Activated gamma-delta T cell (primary cell): ENCODE measurements around the gene SLC35G6.
"Not testable (repeated sequence)": the region's sequence is repeated elsewhere in the genome, so short reads cannot be mapped to it uniquely, and the experiment has no call there.

Experiments used
- DNase-seq: peaks from one replicate; lab custom pipeline; 2025; lab: John Stamatoyannopoulos, UW

Gene SLC35G6

DNA sequence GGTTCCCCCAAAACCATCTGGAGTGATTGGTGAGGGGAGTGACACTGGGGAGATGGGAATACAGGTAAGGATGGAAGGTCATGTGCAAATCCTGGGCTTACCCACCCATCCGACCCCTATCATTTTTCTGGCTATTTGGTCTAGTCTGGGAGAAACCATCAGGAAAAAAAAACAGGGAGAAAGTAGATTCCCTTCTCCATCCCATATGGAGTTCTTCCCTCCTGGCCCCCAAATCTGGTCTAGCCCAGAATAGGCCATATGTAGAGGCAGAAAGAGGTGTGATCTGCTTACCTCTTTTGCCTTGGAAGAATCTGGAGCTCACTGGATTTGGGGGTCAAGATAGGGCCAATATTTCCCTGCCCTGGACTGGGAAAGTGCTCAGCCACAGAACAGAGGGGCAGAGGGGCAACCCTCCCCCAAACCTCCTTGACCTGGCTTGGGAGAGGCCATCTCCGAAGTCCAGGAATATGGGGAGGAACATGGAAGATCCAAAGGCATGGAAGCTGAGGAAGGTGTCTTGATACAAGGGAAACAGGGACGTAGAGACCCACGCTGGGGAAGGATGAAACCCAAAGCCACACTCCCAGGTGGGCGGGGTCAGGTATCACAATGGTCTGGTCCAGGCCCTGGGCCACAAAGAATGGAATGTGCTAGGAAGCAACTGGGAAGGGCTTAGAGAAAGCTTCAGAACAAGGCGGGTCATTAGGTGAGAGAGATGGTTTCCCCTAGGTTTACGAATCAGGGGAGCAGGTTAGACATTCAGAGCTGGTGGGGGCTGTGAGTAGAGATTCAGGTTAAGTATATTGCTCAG is 20.2 kb upstream of the SLC35G6 start:
- no peak for DNase-seq

GRCh38 chr17:7462474-7463371 is 18.5 kb upstream of the SLC35G6 start:
- no peak for DNase-seq

GRCh38 chr17:7463372-7463846 is 17.8 kb upstream of the SLC35G6 start:
- no peak for DNase-seq

DNA sequence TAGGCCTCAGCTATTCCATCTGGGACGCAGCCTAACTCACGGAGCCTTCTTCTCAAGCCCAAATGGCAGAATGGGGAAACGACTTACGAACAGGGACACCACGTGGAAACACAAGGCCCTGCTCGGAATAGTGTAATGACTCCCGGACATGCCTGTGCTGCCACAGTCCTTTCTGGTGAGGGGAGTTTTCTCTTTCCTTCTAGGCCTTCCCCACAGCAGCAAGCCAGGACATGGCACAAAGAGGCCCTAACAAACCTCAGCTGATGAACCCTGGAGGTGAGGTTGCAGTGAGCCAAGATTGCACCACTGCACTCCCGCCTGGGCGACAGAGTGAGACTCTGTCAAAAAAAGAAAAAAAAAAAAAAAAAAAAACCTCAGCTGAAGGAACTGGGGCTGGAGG is 17.2 kb upstream of the SLC35G6 start:
- DNase-seq = no peak

- no peak for DNase-seq
These were observed 15.5 kb upstream of the SLC35G6 start for GRCh38 chr17:7465597-7466275.

- DNase-seq = no peak
These were observed 15.0 kb upstream of the SLC35G6 start for GRCh38 chr17:7466318-7466638.

DNA sequence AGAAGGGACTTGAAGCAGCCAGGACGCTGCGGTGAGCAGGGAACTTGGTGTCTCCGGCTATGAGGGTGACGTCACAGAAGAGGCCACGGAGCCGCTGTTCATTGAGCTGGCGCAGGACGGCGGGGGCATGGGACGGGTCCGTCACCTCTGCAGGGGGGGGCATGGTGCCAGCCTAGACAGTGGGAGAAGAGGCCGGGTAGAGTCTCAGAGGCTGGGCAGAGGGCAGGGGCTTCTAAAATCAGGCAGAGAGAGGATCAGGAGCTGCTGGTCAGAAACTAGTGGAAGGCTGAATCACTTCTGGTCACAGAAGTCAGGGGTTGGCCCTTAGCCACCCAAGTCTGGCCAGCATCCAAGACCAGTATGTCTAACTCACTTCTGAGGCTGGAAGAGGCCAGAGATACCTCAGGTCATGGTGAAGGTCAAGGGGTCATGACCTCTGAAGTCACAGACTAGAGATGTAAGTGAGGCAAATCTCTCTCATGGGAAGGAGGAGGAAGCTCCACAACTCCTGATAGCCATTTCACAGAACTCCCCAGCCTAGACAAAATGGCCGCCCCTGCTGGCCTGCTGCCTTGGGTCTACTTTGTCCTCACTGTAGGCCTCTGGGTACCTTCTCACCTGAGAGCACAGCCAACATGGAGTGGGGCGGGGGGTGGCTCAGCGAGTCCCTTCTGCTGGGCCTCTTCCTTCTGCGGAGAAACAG is 14.5 kb upstream of the SLC35G6 start:
- DNase-seq = no peak

DNA sequence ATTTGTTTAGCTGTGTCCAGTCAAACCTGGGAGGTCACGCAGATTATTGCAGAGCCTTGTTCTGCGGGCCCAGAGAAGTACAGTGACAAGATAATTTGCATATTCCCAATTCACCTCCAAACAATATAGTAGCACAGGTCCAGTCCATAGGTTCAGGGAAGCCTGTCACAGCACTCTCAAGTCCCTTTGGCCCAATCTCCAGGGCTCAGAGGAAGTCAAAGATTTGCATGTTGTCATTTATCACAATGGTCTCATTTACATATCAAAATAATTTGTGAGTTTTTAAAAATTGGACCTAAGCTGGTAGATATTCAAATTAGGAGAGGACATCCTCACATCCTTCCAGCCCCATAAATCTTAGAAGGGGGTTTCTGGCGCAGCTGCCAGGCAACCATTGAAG is 13.7 kb upstream of the SLC35G6 start:
- no peak for DNase-seq

- no peak for DNase-seq
These were observed 13.0 kb upstream of the SLC35G6 start for GRCh38 chr17:7468290-7468689.

GRCh38 chr17:7468804-7469389 is 12.3 kb upstream of the SLC35G6 start:
- DNase-seq = no peak

DNA sequence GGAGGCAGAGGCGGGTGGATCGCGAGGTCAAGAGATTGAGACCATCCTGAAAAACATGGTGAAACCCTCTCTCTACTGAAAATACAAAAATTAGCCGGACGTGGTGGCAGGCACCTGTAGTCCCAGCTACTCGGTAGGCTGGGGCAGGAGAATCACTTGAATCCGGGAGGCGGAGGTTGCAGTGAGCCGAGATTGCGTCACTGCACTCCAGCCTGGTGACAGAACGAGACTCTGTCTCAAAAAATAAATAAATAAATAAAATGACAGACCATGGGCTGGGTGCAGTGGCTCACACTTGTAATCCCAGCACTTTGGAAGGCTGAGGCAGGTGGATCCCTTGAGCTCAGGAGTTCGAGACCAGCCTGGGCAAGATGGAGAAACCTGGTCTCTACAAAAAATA is 11.4 kb upstream of the SLC35G6 start:
- not testable (repeated sequence) for DNase-seq

GRCh38 chr17:7470457-7470973 is 10.7 kb upstream of the SLC35G6 start:
- DNase-seq = not testable (repeated sequence)

DNA sequence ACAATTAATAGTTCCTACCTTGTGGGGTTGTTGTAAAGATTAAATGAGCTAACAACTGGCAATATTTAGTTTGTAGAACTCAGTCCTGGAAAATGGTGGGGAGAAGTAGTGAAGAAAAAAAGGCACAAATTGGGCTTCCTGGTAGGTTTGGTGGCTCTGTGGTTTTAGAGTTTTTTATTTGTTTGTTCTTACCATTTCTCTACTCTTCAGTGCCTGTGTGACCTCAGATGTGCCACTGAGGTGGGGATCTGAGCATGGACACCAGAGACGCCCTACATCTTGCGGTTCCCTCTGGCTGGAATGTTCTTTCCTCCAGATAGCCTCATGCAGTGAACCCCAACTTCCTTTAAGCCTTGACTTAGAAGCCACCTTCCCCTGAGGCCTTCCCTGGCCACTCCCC is 9.5 kb upstream of the SLC35G6 start:
- no peak for DNase-seq

GRCh38 chr17:7474767-7475166 is 6.5 kb upstream of the SLC35G6 start:
- DNase-seq = not testable (repeated sequence)

- DNase-seq = no peak
These were observed 5.4 kb upstream of the SLC35G6 start for GRCh38 chr17:7475764-7476422.

- no peak for DNase-seq
These were observed 4.8 kb upstream of the SLC35G6 start for GRCh38 chr17:7476494-7476893.

GRCh38 chr17:7476951-7477350 is 4.3 kb upstream of the SLC35G6 start:
- DNase-seq = no peak

GRCh38 chr17:7477392-7478275 is 3.6 kb upstream of the SLC35G6 start:
- no peak for DNase-seq
